Measurements from ENCODE around the gene LRRC59. TPM values are rescaled to one million over a fixed set of nuclear protein-coding genes. Genes with fewer than 3 reads are reported as not detected.

Gene LRRC59
- total and polyA plus RNA-seq, 2 of the 13 experiments (the other 11 are each of a cell fraction or from before 2014, with no cell fraction given), result 87.3 to 222 TPM

- TF ChIP-seq ZBTB10 (CRISPR knock-in tag; IDR thresholded peaks at IDR 0.05; ENCODE audit: borderline replicate concordance) (no peak; the same call in 1 of the 2 replicates), DR1 (CRISPR knock-in tag; IDR thresholded peaks at IDR 0.05) (peak; percentile 96), CHD4 (IDR thresholded peaks at IDR 0.05; ENCODE audit: borderline replicate concordance, low read length) (no peak), KLF6 (CRISPR knock-in tag; IDR thresholded peaks at IDR 0.05) (peak; percentile 99), TBL1XR1 (IDR thresholded peaks at IDR 0.05; ENCODE audit: borderline replicate concordance, low read length, partially characterized antibody) (peak; percentile 61), ZBTB8A (CRISPR knock-in tag; IDR thresholded peaks at IDR 0.05; ENCODE audit: borderline replicate concordance, low read depth) (no peak), ZBTB2 (CRISPR knock-in tag; IDR thresholded peaks at IDR 0.05; ENCODE audit: low read depth) (peak; percentile 94), AGO1 (IDR thresholded peaks at IDR 0.05; ENCODE audit: low read depth, low read length, poor library complexity, severe bottlenecking) (peak; percentile 31), RBM39 (IDR thresholded peaks at IDR 0.05; ENCODE audit: low read depth, low read length, poor library complexity, severe bottlenecking) (peak; percentile 98), KDM5A (IDR thresholded peaks at IDR 0.05; ENCODE audit: borderline replicate concordance, low read length) (peak; percentile 72), EZH2 (conservative IDR thresholded peaks at IDR 0.05; ENCODE audit: low read depth, low read length) (no peak), LRRFIP1 (CRISPR knock-in tag; conservative IDR thresholded peaks at IDR 0.05) (no peak), SPEN (CRISPR knock-in tag; IDR thresholded peaks at IDR 0.05; ENCODE audit: low read depth) (peak; percentile 100), CBX1 (IDR thresholded peaks at IDR 0.05; ENCODE audit: low read depth) (peak; percentile 100)
Observed at GRCh38 chr17:50397111-50397918, at the start of gene LRRC59 (continued).

Measured in HepG2 (cell line).